NCI-H774 (cell line): ENCODE data around the gene PTPRN2.

Source experiments
- DNase-seq: peaks from one replicate; lab custom pipeline; 2025; lab: John Stamatoyannopoulos, UW

Gene PTPRN2

DNA sequence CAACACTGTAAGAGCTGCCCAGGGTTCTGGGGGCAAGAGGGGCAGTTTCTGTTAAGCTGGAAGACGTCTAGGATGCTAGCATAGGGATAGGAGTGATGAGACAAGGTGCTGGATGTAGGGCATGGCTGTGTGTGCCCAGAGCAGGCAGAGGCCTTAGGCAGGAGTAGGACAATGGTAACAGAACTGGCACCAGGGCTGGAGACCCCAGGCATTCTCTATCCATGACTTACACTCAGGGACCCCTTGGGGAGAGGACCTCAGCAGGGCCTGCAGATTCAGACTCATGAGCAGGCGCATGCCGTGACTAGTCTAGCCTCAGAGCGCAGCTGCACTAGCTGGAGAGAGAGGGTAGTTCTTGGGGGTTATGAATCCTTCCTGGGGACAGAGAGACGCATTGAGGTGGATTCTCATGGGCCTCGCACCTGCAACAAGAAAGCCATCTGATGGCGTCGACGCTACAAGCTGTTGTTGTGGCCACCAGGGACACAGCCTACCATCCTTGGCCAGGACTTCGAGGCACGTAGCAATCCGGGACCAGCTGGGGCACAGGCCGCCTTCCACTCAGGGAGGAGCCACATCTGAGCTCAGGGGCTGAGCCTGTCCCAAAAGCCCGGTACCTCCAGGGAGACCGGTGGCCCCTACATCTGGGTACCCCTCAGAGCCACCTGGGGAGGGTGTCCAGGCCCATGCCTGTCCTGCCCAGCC is 474.1 kb downstream of the PTPRN2 start:
- DNase-seq, result no peak

DNA sequence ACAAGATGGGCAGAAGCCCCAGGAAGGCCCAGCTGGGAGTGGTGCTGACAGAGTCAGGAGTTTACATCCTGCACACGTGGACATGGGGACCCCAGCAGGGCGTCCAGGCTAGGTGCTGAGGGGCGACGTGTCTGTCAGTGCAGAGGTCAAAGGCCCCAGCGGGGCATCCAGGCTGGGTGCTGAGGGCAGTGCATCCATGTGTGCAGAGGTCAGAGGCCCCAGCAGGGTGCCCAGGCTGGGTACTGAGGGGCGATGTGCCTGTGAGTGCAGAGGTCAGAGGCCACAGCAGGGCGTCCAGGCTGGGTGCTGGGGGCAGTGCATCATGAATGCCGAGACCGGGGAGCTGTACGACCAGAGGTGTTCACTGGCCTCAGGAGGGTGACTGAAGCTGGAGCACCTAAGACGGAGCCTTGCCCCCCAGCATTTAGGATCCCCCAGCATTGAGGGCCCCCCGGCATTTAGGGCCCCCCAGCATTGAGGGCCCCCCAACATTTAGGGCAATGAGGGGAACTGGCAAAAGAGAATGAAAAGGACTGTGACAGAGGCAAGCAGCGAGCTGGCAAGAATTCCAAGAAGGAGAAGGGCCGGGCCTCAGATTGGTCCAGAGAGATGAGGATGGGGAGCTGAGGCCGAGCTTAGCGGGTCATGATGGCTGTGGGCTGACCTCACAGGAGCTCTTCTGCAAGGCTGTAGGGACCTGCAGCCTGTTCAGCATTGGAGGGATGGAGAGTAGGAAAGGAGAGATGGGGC is 474.9 kb downstream of the PTPRN2 start:
- no peak for DNase-seq

DNA sequence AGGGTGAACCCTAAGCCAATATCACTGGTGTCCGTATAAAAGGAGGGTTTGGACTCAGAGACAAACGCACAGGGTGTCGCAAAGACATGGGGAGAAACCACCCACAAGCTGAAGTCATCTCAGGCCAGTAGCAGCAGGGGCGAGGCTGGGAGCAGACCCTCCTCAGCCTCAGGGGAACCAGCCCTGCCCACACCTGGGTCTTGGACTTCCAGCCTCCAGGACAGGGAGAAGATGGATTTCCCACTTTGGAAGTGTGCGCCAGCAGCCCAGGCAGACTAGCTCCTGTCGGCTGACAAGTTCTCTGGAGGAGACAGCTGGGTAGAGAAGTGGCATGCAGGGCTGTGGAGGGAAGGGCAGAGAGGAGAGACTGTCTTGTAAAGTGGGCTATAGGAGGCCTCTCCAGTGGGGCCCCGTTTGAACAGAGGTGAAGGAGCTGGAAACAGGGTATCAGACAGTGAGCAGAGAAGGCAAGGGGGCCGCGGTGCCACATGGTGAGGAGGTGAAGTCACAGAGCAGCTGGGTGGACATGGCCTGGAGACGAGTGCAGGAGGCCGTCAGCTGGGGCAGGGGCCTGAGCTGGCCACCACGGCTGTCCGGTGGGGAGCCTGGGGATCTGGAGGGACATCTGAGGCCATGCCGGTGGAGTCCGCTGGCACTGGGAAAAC is 475.6 kb downstream of the PTPRN2 start:
- DNase-seq, result no peak

DNA sequence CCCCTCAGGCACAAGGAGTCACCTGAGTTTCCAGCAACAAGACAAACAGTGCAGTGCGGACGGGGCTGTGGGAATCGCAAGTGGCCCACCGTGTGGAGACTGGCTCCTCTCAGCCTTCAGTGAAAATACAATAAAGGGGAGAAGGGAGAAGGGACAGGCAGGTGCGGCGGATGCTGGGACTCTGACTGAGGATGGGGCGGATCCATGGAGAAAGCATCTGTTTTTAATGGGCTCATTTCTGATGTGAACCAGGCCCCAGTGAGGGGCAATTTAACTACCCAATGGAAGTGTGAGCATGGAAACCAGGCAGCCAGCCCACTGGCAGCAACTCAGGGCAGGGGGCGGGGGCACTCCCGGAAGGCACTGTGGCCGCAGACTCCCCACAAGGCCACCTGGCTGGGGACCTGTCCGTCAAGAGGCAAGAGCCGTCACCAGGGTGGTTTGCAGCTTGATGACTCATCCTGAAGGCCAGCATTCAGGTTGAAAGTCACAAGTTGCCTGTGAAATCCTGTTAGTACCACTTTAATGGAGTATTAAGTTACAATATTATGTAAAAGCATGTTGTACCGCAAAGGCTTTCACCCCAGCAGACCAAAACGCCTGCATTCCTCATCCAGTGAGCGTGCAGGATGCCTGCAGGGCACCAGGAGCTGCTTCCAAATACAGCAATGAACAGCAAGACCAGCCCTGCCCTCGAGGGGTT is 476.4 kb downstream of the PTPRN2 start:
- peak; percentile 40 for DNase-seq

DNA sequence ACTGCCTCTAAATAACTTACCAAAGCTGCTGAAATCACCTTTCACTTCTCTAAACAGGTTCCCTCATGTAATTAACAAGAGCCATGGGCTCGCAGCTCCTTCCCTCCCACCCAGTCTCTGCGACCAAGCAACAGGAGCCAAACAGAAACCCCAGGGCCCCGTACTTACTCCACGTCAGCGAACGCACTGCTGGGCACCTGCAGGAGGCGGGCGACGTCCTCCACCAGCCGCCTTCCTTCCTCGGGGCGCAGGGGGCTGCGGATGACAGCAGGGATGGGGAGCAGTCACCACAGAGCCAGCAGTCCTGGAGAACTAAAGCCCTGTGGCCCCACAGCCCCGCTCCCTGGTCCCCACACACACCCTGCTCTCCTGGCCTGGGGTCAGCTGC is 477.0 kb downstream of the PTPRN2 start:
- DNase-seq, result no peak

DNA sequence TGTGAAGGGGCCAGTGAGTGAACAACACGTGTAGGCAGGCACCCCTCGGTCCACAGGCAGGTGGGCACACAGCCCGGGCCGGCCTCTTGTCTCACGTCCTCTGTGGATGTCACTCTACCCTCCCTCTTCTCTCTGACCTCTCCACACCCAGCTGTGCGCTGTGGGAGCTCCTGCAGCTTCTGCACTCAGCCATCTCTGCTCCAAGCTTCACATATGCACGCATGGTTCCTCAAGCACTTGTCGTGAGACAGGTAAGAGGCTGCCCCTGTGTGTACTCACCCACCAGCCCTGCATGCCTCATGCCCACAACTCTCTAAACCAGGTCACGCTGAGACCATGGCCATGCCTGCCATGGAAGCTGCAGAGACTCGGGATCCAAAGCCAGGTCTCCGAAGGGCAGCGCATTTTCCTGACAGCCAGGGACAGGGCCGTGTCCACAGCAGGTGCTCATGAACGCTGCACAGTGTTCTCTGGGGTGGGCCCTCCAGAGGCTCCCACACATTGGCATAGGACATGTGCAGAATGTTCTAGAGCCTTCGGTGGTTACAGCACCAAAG is 477.5 kb downstream of the PTPRN2 start:
- no peak for DNase-seq

DNA sequence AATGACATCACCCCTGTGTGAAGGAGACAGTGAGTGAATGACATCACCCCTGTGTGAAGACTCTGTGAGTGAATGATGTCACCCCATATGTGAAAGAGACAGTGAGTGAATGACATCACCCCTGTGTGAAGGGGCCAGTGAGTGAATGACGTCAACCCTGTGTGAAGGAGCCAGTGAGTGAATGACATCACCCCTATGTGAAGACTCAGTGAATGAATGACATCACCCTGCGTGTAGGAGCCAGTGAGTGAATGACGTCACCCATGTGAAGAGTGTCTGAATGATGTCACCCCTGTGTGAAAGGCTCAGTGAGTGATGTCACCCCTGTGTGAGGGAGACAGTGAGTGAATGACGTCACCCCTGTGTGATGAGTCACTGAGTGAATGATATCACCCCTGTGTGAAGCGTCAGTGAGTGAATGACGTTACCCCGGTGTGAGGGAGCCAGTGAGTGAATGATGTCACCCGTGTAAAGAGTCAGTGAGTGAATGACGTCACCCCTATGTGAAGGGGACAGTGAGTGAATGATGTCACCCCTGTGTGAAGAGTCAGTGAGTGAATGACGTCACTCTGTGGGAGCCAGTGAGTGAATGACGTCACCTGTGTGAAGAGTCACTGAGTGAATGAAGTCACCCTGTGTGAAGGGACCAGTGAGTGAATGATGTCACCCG is 478.1 kb downstream of the PTPRN2 start:
- DNase-seq, result no peak

DNA sequence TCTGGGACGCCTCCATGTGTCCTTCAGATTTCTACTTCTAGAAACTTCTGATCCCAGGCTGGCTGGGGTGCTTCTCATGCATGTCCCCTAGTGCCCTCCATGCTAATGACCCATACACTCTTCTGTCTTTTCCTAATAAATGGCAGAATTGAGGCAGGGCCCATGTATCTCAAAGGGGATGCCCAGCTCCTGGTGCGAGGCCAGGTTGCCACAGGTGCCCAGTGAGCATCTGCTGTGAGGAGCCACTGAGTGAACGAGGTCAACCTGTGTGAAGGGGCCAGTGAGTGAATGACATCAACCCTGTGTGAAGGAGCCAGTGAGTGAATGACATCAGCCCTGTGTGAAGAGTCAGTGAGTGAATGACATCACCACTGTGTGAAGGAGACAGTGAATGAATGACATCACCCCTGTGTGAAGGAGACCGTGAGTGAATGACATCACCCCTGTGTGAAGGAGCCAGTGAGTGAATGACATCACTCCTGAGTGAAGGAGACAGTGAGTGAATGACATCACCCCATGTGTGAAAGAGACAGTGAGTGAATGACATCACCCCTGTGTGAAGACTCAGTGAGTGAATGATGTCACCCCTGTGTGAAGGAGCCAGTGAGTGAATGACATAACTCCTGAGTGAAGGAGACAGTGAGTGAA is 478.9 kb downstream of the PTPRN2 start:
- DNase-seq, result peak; percentile 9

DNA sequence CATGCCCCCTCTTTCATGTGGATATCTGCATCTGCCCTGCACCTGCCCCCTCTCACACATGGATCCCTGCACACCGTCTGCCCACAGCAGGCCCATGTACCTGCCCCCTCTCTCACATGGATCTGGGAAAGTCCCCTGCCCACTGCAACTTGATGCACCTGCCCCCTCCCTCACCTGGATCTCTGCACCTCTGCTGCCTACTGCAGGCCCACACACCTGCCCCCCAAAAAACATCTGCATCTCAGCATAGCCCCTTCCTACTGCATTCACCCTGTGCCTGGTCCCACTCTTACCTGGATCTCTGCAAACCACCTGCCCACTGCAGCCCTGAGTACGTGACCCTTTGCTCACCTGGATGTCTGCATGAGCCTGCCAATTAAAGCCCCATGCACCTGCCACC is 479.8 kb downstream of the PTPRN2 start:
- no peak for DNase-seq

DNA sequence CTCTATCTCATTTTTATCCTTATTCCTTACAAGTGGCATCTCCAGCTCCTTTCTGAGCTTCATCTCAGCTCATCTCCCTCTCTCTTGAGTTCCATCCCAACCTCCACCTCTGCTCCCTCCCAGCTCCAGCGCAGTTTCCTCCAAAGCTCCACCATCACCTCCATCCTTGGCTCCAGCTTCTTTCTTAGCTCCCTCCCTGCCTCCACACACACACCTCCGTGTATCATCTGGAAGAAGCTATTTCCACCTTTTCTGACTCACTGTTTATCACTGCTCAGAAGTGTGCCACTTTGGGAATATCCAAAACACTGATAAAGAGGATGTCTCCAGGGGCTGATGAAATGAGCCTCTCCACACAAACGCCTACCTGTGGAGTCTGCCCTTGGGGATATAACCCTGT is 481.4 kb downstream of the PTPRN2 start:
- DNase-seq, result no peak

DNA sequence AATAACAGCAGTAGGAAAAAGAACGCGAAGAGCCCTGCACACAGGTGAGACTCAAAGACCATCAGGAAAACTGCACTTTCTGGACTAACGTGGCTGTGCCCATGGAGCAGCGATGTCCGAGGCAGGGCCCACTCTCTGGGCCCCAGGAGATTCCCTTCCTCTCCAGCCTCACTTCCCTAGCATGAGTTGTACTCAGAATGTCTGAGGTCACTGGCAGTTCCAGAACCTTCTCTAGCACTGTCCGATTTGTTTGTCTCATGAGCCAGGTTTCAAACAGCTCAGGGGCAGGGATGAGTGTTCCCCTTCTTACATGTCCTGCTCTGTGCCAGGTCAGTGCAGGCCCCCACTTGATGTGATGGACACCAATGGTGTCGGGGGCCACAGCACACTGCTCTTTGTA is 484.2 kb downstream of the PTPRN2 start:
- DNase-seq, result no peak

DNA sequence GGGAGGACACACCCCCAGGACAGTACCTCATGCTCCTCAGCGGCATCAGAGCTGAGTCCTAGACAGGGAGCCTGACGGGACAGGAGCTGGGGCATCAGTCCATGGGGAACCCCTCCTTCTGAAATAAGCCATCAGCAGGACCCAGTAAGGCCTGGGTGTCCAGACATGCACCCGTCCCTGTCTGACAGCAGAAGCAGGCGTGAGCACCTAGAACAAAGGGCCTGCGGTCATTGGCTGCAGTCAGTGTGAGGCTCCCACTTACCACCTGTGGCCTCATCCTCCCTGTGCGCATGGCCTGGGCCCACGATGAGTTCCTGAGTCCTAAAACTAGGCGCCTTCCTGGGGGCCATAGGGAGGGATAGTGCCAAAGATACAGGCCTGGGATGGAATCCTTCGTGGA is 484.7 kb downstream of the PTPRN2 start:
- no peak for DNase-seq

DNA sequence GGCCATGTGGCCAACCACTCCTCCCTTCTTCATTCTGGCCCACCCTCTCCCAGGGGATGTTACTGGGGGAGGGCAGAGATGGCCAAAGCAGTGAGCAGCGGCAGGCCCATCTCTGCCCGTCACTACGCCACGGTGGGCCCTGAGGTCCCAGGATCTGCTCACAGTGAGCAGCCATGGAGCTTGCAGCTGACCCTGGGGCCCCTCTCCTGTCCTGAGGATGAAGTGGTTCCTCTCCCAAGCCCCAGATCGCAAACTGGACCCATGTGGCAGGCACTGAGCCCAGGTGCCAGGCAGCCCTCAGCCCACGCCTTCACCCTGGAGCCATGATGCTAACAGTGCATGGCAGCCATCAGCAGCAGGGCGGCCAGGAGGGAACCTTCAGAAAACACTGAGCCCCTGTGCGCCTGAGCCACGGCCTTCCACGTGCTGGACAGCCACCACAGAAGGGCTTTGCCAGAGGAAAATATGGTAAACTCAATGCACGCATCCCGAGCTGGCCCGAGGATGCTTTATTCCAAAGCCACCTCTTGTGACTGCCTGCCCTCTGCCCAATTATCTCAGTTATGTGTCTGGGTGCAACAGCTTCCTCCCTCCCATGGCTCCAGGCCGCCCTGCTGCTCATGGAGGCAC is 485.7 kb downstream of the PTPRN2 start:
- no peak for DNase-seq

DNA sequence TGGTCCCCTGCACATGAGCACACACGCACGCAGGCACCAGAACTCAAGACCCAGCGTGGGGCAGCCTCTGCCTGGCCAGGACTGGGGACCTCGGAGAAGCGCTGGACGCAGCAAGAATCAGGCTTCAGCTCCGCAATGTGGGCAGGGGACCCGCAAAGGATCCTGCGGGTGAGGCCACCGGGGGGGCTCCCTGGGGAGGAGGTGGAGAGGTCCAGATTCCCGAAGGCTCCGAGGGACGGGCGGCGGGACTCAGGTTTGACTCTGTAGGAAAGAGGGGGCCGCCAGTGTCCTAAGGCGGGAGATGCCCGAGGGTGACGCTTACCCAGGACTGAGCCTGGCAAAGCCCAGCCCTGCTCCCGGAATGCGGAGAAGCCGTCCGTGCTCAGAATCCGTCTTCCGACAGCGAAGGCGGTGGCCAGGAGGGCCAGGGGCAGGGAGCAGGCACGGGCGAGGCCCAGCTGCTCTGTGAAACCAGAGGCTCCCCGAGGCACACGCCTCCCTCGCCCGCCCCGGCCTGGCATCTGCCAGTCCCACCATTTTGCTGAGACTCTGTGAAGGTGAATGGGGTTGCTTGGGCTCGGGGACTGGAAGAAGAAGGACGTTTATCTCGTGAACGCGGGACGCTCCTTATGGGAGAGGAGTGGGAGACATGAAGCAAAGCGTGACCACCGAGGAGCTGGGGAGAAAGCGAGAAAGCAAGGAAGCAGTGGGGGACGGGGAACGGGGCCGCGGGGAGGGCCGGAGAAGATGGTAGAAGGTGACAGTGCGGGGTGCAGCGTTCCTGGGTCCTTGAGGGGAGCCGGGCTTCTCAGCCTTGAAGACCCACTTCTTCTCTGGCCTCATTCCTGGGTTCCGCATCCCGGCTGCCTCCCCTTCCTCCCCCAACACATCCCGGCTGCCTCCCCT is 489.2 kb downstream of the PTPRN2 start:
- no peak for DNase-seq

DNA sequence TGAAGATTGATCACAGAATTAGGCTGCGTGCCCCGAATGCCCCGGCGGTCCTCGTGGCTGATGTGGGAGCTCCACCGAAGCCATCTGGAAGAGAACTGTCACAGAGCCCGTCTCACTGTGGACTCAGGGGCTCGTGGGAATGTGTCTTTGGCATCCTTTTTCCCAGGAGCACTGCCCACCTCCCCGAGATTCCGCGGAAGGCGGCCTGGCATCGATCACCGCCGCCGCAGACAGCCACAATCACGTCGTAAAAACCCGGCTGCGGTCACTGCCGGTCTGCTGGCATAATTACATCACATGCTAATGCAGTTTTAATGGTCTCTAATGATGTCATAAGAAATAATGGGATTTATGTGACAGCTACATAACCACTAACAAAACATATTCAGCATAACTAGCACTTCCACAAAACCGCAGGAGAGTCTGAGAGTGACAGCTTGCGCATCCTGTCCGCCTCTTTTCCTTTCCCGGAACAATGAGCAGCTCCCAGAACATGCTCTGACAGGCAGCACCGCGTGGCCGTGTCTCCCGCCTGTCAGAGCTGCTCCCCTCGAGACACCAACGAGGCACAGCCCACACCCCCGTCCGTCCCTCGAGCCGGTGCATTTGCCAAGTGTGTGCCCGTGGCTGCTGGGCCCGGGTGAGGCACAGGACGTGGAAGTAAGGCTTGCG is 490.0 kb downstream of the PTPRN2 start:
- DNase-seq, result no peak

DNA sequence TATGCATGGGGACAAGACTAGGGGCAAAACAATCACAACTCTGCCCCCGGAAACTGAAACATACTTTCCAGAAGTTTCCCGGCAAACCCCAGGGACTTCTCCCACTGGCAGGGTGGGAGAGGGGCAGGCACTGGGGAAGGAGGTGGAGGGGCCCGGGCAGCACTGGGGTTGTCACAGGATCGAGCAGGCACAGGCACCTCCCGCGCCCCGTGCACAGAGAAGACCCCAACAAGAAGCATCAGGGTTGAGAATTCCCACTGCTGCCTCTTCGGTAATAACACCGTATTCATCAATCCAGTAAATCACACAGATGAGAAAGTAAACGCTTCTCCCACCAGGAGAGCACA is 490.5 kb downstream of the PTPRN2 start:
- DNase-seq, result no peak

DNA sequence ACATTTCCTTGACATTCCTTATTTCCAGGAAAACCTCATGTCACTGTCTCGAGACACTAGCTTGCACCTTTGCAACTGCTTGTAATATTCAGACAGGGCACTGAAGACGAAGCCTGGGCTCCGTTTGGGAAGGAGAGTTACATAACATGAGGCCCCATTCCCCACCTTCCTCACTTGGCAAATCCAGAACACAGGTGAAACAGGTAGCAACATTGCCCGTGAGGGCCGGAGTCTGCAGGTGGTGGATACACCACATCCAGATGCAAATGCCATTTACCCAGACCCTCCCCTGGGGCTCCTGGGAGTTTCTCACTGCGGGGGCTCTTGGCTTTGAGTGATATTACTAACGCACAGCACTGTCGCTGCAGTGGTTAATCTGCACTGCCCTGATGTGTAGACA is 491.0 kb downstream of the PTPRN2 start:
- DNase-seq, result no peak

DNA sequence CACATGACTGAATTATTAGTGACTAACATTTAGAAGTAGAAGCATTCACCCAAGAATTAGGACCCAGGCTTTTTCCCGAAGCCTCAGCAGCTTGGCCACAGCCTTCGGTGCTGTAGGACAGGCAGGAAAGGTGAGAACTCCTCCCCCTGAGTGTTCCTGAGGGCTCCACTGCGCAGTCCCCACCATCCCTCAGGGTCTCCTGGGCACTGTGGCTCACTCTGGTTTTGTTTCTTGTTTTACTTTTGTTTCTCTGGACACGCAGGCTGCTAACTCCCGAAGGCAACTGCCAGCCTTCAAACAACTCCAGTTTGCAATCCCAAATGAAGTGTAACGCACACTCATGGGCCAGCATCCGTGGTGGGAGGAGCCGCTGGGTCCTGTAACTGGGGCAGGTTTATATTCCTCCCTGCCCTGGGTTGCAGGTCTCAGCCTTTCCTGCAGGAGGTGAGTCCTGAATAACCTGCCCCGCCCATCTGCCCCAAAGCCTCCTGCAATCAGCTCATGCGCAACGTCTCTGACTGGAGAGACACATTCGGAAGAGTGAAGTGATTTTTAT is 492.9 kb downstream of the PTPRN2 start:
- no peak for DNase-seq

DNA sequence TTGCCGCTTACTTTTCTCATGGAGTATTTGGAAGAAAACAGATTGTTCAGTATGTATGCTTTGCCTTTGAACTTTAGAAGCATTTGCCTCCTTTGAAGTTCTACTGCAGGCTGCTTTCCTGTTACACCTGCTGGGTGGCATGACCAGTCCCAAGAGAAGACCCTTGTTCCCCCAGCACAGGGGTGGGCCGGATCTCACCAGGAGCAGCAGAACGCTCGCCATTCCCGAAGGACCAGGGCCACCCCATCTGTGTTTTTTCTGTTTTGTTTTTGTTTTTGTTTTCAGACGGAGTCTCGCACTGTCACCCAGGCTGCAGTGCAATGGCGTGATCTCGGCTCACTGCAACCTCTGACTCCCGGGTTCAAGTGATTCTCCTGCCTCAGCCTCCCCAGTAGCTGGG is 493.6 kb downstream of the PTPRN2 start:
- DNase-seq, result no peak
